Gastrocnemius medialis (tissue), 4 donors: Measurements from ENCODE around the gene MBTPS2. TPM values are rescaled to one million over a fixed set of nuclear protein-coding genes. Genes with fewer than 3 reads are reported as not detected.
"Not testable (repeated sequence)": the region's sequence is repeated elsewhere in the genome, so short reads cannot be mapped to it uniquely, and the experiment has no call there.

Experiments
- ATAC-seq, 2 donors: fragments of 150-250 bp; one replicate each; pipeline ENCODE4 v1.9.1; 2016
- DNase-seq, 2 donors: peaks; one replicate each; pipeline ENCODE4 v3.0.0-alpha.2; 2019
- H3K27ac ChIP-seq, 4 donors: fragments of 200-600 bp; sonication (generic); 1 replicate in 1 of 4; 2 replicates in 3 of 4; pipeline ENCODE4 v1.5.1; 2016 to 2018; ENCODE audit warnings: mild to moderate bottlenecking in 2 of 4, moderate library complexity in 1 of 4
- H3K27me3 ChIP-seq, 3 donors: fragments of 200-600 bp; sonication (generic) in 2 of 3; 1 replicate in 1 of 3; 2 replicates in 2 of 3; pipeline versions ENCODE4 v1.5.1 to v1.6.0; 2016 to 2019; ENCODE audit warnings: mild to moderate bottlenecking in 1 of 3, moderate library complexity in 1 of 3
- H3K36me3 ChIP-seq, 2 donors: fragments of 200-600 bp; sonication (generic) in 1 of 2; one replicate each; pipeline ENCODE4 v1.5.1; 2017 to 2018
- H3K4me1 ChIP-seq, 2 donors: fragments of 200-600 bp; sonication (generic) in 1 of 2; one replicate each; pipeline ENCODE4 v1.5.1; 2016 to 2017; ENCODE audit warnings: mild to moderate bottlenecking in 2 of 2
- H3K4me3 ChIP-seq, 4 donors: fragments of 200-600 bp; sonication (generic) in 3 of 4; 1 replicate in 1 of 4; 2 replicates in 3 of 4; pipeline ENCODE4 v1.5.1; 2016 to 2019; ENCODE audit warnings: mild to moderate bottlenecking in 2 of 4
- H3K9me3 ChIP-seq, 3 donors: fragments of 200-600 bp; sonication (generic) in 2 of 3; 1 replicate in 1 of 3; 2 replicates in 2 of 3; pipeline ENCODE4 v1.5.1; 2016 to 2019
- CTCF ChIP-seq, 5 experiments: fragments of 450-650 bp in 3 of 5; fragments of 200-600 bp in 2 of 5; sonication (generic) in 2 of 5; IDR thresholded peaks in 4 of 5; conservative IDR thresholded peaks in 1 of 5; 1 replicate in 4 of 5; 2 replicates in 1 of 5; pipeline ENCODE4 v1.5.1; 2016 to 2019; ENCODE audit warnings: antibody characterized with exemption in 5 of 5, mild to moderate bottlenecking in 3 of 5, moderate library complexity in 3 of 5
- POLR2A ChIP-seq, 2 donors: fragments of 450-650 bp; IDR thresholded peaks; one replicate each; pipeline ENCODE4 v1.6.1; 2017; ENCODE audit warnings: antibody characterized with exemption in 2 of 2, mild to moderate bottlenecking in 2 of 2, moderate library complexity in 2 of 2
- in situ Hi-C, 4 donors: fragments of 200-750 bp; cut with MboI; loops; one replicate each; pipeline versions ENCODE4 v1.15.0 to v1.8.0; 2017; ENCODE audit warnings: low sequenced_read_pairs in 4 of 4
- intact Hi-C: fragments of 100-400 bp; cut with DNase I; formaldehyde crosslinking; loops from one replicate; pipeline ENCODE4 v1.15.1; 2023; ENCODE audit warnings: low total_unique reads
- total RNA-seq, 4 donors: library from RNA; depleted of rRNA; stranded (reverse); fragments of >200 nt; gene quantifications; one replicate each; pipeline versions ENCODE4 v1.1.0 to v1.2.3, GENCODE V29; 2016

Gene MBTPS2
- total RNA-seq, 4 donors from 2014 or later, result 4.5 to 11.3 (median 6.0) TPM

GRCh38 chrX:21812628-21813027 is 26.8 kb upstream of the MBTPS2 start:
- no peak overlapping the region for H3K4me3 ChIP-seq
- DNase-seq, result no peak
- H3K36me3 ChIP-seq, result no peaks in the 10 kb centered on the region
- H3K27me3 ChIP-seq, result no peaks in the 10 kb centered on the region
- in situ Hi-C loops (no loop called here), intact Hi-C loops (no loop called here)
- no peak for ATAC-seq
- TF ChIP-seq CTCF (IDR thresholded peaks at IDR 0.05 in 4 of 5, conservative IDR thresholded peaks at IDR 0.05 in 1 of 5) (no peak), POLR2A (IDR thresholded peaks at IDR 0.05) (no peak)
- H3K9me3 ChIP-seq, result no peaks in the 10 kb centered on the region
- no peak overlapping the region for H3K27ac ChIP-seq
- no peaks in the 10 kb centered on the region for H3K4me1 ChIP-seq

DNA sequence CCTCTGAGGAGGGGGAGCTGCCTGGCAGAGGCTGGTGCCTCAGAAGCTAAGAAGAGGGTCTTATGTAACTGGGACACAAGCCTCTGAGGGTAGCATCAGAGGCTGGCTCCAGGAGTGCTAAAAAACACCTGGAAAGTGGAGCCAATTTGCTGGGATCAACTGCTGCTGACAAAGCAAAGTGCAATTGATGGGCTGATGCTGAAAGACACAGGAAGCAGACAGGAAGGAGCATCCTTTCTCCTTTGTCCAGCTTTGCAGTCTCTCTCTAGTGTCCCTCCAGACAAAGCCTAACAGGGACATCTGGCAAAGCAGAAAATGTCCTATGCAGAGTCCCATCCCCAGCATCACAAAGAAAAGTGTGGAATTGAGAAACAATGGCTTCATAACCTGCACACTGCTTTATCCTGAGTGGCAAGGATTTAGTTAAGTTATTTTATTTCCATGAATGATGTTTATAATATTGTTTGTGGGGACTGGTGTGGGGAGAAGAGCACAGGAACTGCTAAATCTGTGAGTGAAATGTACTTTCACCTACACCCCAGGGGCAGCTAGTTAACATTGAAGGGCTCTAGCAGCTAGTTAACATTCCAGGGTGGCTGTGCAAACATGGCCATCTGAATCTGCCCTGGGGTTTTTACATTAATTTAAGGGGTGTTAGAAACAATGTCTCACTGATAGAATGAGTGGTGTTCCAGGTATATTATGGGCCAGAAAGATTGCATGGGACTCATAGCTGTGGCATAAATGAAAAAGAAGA is 25.6 kb upstream of the MBTPS2 start:
- in situ Hi-C loops (no loop called here), intact Hi-C loops (no loop called here)
- Histone ChIP-seq H3K4me3 (no peak overlapping the region), H3K4me1 (no peaks in the 10 kb centered on the region), H3K36me3 (no peaks in the 10 kb centered on the region), H3K9me3 (no peaks in the 10 kb centered on the region), H3K27me3 (no peaks in the 10 kb centered on the region), H3K27ac (no peak overlapping the region)
- no peak for DNase-seq
- ATAC-seq, result no peak
- no peak for TF ChIP-seq CTCF (IDR thresholded peaks at IDR 0.05 in 4 of 5, conservative IDR thresholded peaks at IDR 0.05 in 1 of 5)
- no peak for TF ChIP-seq POLR2A (IDR thresholded peaks at IDR 0.05)

GRCh38 chrX:21816136-21816535 is 23.3 kb upstream of the MBTPS2 start:
- ATAC-seq (no peak), DNase-seq (no peak)
- in situ Hi-C loops, result no loop called here
- no peaks in the 10 kb centered on the region for H3K36me3 ChIP-seq
- TF ChIP-seq CTCF (IDR thresholded peaks at IDR 0.05 in 4 of 5, conservative IDR thresholded peaks at IDR 0.05 in 1 of 5) (no peak), POLR2A (IDR thresholded peaks at IDR 0.05) (no peak)
- H3K4me3 ChIP-seq, result no peak overlapping the region
- H3K4me1 ChIP-seq, result no peaks in the 10 kb centered on the region
- H3K27me3 ChIP-seq, result no peaks in the 10 kb centered on the region
- intact Hi-C loops, result no loop called here
- no peak overlapping the region for H3K27ac ChIP-seq
- no peaks in the 10 kb centered on the region for H3K9me3 ChIP-seq

DNA sequence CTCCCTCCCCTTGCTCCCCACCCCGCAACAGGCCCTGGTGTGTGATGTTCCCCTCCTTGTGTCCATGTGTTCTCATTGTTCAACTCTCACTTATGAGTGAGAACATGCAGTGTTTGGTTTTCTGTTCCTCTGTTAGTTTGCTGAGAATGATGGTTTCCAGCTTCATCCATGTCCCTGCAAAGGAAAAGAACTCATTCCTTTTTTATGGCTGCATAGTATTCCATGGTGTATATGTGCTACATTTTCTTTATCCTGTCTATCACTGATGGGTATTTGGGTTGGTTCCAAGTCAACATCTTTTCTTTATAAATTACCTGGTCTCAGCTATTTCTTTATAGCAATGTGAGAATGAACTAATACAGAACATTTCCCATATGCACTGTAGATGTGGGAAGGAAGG is 19.2 kb upstream of the MBTPS2 start:
- DNase-seq, H3K27ac ChIP-seq, H3K9me3 ChIP-seq, H3K36me3 ChIP-seq, H3K4me1 ChIP-seq, ATAC-seq, in situ Hi-C loops, H3K27me3 ChIP-seq, H3K4me3 ChIP-seq, intact Hi-C loops: not testable (repeated sequence)

- ATAC-seq (no peak), DNase-seq (no peak)
- no peak for TF ChIP-seq POLR2A (IDR thresholded peaks at IDR 0.05)
- TF ChIP-seq CTCF (IDR thresholded peaks at IDR 0.05 in 4 of 5, conservative IDR thresholded peaks at IDR 0.05 in 1 of 5), result no peak
- Histone ChIP-seq H3K4me3 (no peak overlapping the region), H3K4me1 (no peaks in the 10 kb centered on the region), H3K9me3 (no peaks in the 10 kb centered on the region), H3K27ac (no peak overlapping the region), H3K36me3 (no peaks in the 10 kb centered on the region), H3K27me3 (no peaks in the 10 kb centered on the region)
- in situ Hi-C loops (no loop called here), intact Hi-C loops (no loop called here)
These were observed 17.5 kb upstream of the MBTPS2 start for GRCh38 chrX:21821875-21822274.
